PC-3 (cell line): ENCODE measurements around the gene NOL11.

ENCODE experiments used
- EZH2 ChIP-seq: fragments of 300-600 bp; sonication (generic); IDR thresholded peaks from one replicate; pipeline ENCODE4 v1.6.1; 2017; ENCODE audit warnings: antibody characterized with exemption, mild to moderate bottlenecking, low read length; ENCODE audit not compliant: unreplicated experiment
- TF ChIP-seq, protein P1 (sequence below): fragments of 300-600 bp; sonication (generic); conservative IDR thresholded peaks from 2 replicates; pipeline ENCODE4 v1.5.1; 2017; ENCODE audit warnings: antibody characterized with exemption, low read depth, mild to moderate bottlenecking, low read length

- TF ChIP-seq, protein P1, sequence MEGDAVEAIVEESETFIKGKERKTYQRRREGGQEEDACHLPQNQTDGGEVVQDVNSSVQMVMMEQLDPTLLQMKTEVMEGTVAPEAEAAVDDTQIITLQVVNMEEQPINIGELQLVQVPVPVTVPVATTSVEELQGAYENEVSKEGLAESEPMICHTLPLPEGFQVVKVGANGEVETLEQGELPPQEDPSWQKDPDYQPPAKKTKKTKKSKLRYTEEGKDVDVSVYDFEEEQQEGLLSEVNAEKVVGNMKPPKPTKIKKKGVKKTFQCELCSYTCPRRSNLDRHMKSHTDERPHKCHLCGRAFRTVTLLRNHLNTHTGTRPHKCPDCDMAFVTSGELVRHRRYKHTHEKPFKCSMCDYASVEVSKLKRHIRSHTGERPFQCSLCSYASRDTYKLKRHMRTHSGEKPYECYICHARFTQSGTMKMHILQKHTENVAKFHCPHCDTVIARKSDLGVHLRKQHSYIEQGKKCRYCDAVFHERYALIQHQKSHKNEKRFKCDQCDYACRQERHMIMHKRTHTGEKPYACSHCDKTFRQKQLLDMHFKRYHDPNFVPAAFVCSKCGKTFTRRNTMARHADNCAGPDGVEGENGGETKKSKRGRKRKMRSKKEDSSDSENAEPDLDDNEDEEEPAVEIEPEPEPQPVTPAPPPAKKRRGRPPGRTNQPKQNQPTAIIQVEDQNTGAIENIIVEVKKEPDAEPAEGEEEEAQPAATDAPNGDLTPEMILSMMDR = no peak
- no peak for TF ChIP-seq EZH2
These were observed 41.8 kb downstream of the NOL11 start for GRCh38 chr17:67759355-67760171.
